Measurements from ENCODE around the gene NR2F2. TPM values are rescaled to one million over a fixed set of nuclear protein-coding genes. Genes with fewer than 3 reads are reported as not detected.

NR2F2 gene
- polyA plus RNA-seq, 1 of the 3 experiments (the other 2 are of a cell fraction), result 3.9 TPM

- H3K9me3 ChIP-seq, result no peaks in the 10 kb centered on the region
- peak overlapping the region; percentile 54; the same call in 1 of the 2 replicates for H3K9ac ChIP-seq
- peak overlapping the region; percentile 64; the same call in 1 of the 2 replicates for H2AFZ ChIP-seq (ENCODE audit: low read depth)
- CTCF ChIA-PET, result interaction anchor here (4.7 kb wide), 1 partner anchor 10 kb away, joined by 42 read pairs; no protein-coding TSS in a partner anchor
- peaks cover 4% of the 10 kb centered on the region for H3F3A ChIP-seq (replicated peaks; ENCODE audit: insufficient read depth)
- no peaks in the 10 kb centered on the region for H3K9me2 ChIP-seq
- H4K20me1 ChIP-seq (ENCODE audit: insufficient read depth), result no peaks in the 10 kb centered on the region
- POLR2A ChIA-PET, result no interaction called here
- H3K36me3 ChIP-seq (replicated peaks in 1 of 2; ENCODE audit: control insufficient read depth in 1 of 2, insufficient read depth in 2 of 2, low read length in 1 of 2), result no peaks in the 10 kb centered on the region
- peaks cover 0 to 3% of the 10 kb centered on the region in 2 experiments; a peak in 1 of 4 replicates for H3K4me1 ChIP-seq (ENCODE audit: control insufficient read depth in 1 of 2, insufficient read depth in 2 of 2, low read depth in 1 of 2, low read length in 1 of 2)
- 6% methylated on average over 30 of the region's 77 CpGs for WGBS (ENCODE audit: low lambda C conversion rate)
- peaks cover 25% of the 10 kb centered on the region for H3K27me3 ChIP-seq (ENCODE audit: insufficient read depth)
- peak overlapping the region; percentile 63 to 70 for H3K4me3 ChIP-seq (ENCODE audit: low read depth in 2 of 2, low read length in 1 of 2)
- H3K27ac ChIP-seq (ENCODE audit: low read depth in 2 of 2, low read length in 1 of 2), result peak overlapping the region in 1 of 2 experiments; percentile 51; a peak in 2 of 4 replicates
- peak; percentile 76 for DNase-seq
- H3K4me2 ChIP-seq, result peak overlapping the region; percentile 72
- H3K79me2 ChIP-seq (ENCODE audit: insufficient read depth), result peaks cover 10% of the 10 kb centered on the region; the same call in 1 of the 2 replicates
- TF ChIP-seq USF1 (IDR thresholded peaks at IDR 0.05; ENCODE audit: borderline replicate concordance, low read depth) (no peak), TCF12 (IDR thresholded peaks at IDR 0.05) (no peak), NRF1 (IDR thresholded peaks at IDR 0.05; ENCODE audit: low read depth, low read length) (no peak), YY1 (IDR thresholded peaks at IDR 0.05; ENCODE audit: low read depth) (no peak), EP300 (IDR thresholded peaks at IDR 0.05; ENCODE audit: borderline replicate concordance in 1 of 2, low read depth in 1 of 2, low read length in 1 of 2) (no peak), TAF1 (IDR thresholded peaks at IDR 0.05; ENCODE audit: borderline replicate concordance, low read depth, low read length) (no peak), MEF2A (IDR thresholded peaks at IDR 0.05; ENCODE audit: borderline replicate concordance, low read depth) (no peak), PBX3 (IDR thresholded peaks at IDR 0.05) (no peak), MAX (IDR thresholded peaks at IDR 0.05; ENCODE audit: low read depth) (no peak), JUND (IDR thresholded peaks at IDR 0.05) (no peak), RFX5 (IDR thresholded peaks at IDR 0.05; ENCODE audit: low read length) (no peak), FOXJ3 (CRISPR knock-in tag; IDR thresholded peaks at IDR 0.05) (no peak), RXRA (IDR thresholded peaks at IDR 0.05; ENCODE audit: borderline replicate concordance, low read depth) (no peak), MXI1 (IDR thresholded peaks at IDR 0.05; ENCODE audit: low read depth, low read length) (no peak)
- TF ChIP-seq, protein P1, sequence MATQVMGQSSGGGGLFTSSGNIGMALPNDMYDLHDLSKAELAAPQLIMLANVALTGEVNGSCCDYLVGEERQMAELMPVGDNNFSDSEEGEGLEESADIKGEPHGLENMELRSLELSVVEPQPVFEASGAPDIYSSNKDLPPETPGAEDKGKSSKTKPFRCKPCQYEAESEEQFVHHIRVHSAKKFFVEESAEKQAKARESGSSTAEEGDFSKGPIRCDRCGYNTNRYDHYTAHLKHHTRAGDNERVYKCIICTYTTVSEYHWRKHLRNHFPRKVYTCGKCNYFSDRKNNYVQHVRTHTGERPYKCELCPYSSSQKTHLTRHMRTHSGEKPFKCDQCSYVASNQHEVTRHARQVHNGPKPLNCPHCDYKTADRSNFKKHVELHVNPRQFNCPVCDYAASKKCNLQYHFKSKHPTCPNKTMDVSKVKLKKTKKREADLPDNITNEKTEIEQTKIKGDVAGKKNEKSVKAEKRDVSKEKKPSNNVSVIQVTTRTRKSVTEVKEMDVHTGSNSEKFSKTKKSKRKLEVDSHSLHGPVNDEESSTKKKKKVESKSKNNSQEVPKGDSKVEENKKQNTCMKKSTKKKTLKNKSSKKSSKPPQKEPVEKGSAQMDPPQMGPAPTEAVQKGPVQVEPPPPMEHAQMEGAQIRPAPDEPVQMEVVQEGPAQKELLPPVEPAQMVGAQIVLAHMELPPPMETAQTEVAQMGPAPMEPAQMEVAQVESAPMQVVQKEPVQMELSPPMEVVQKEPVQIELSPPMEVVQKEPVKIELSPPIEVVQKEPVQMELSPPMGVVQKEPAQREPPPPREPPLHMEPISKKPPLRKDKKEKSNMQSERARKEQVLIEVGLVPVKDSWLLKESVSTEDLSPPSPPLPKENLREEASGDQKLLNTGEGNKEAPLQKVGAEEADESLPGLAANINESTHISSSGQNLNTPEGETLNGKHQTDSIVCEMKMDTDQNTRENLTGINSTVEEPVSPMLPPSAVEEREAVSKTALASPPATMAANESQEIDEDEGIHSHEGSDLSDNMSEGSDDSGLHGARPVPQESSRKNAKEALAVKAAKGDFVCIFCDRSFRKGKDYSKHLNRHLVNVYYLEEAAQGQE (IDR thresholded peaks at IDR 0.05; ENCODE audit: low read depth, low read length), result no peak
These were observed 844 bp downstream of the NR2F2 start for GRCh38 chr15:96331144-96331944.
